CD4-positive, alpha-beta memory T cell (primary cell): ENCODE measurements around the gene ITPK1. TPM values are rescaled to one million over a fixed set of nuclear protein-coding genes. Genes with fewer than 3 reads are reported as not detected.

Experiments
- CTCF ChIA-PET: fragments of 350-600 bp; sonication (Branson Sonifier 250); formaldehyde crosslinking; loops from one replicate; lab custom pipeline; 2021; ENCODE audit warnings: inconsistent platforms; ENCODE audit not compliant: partially characterized antibody; lab: Charles Lee
- POLR2A ChIA-PET: fragments of 350-600 bp; sonication (Branson Sonifier 250); formaldehyde crosslinking; loops from one replicate; lab custom pipeline; 2021; ENCODE audit not compliant: partially characterized antibody; lab: Charles Lee
- DNase-seq, 5 donors: peaks; one replicate each; pipeline versions ENCODE4 v3.0.0 to v3.0.0-alpha.2; 2020 to 2022; ENCODE audit warnings: mixed read lengths in 1 of 5
- H3K27ac ChIP-seq: one replicate; pipeline ENCODE4 v1.7.0; 2013; ENCODE audit warnings: low read depth, low read length
- H3K27me3 ChIP-seq: 2 replicates; pipeline ENCODE4 v1.7.0; 2013; ENCODE audit warnings: mild to moderate bottlenecking, low read length, moderate library complexity; ENCODE audit not compliant: insufficient read depth
- H3K36me3 ChIP-seq: 2 replicates; pipeline ENCODE4 v1.7.0; 2013; ENCODE audit warnings: mild to moderate bottlenecking, low read length, moderate library complexity; ENCODE audit not compliant: insufficient read depth
- H3K4me1 ChIP-seq: 2 replicates; pipeline ENCODE4 v1.7.0; 2013; ENCODE audit warnings: mild to moderate bottlenecking, low read length, moderate library complexity; ENCODE audit not compliant: insufficient read depth
- H3K4me3 ChIP-seq, 2 donors: one replicate each; pipeline ENCODE4 v1.7.0; 2013; ENCODE audit warnings: low read length in 2 of 2, mild to moderate bottlenecking in 1 of 2
- H3K9me3 ChIP-seq, 2 donors: one replicate each; pipeline ENCODE4 v1.7.0; 2013; ENCODE audit warnings: low read length in 2 of 2, control low read depth in 1 of 2; ENCODE audit not compliant: control insufficient read depth in 1 of 2
- H3K27ac Mint-ChIP-seq, 7 donors: one replicate each; pipeline ENCODE4 v1.8.0; 2020 to 2021; ENCODE audit warnings: mixed read lengths in 7 of 7, mild to moderate bottlenecking in 6 of 7, inconsistent platforms in 3 of 7, moderate library complexity in 3 of 7
- H3K27me3 Mint-ChIP-seq, 2 donors: one replicate each; pipeline ENCODE4 v1.8.0; 2020 to 2021; ENCODE audit warnings: mixed read lengths in 2 of 2
- H3K36me3 Mint-ChIP-seq, 2 donors: one replicate each; pipeline ENCODE4 v1.8.0; 2020 to 2021; ENCODE audit warnings: mixed read lengths in 2 of 2, inconsistent platforms in 1 of 2, mild to moderate bottlenecking in 1 of 2
- H3K4me1 Mint-ChIP-seq, 4 donors: one replicate each; pipeline ENCODE4 v1.8.0; 2020 to 2021; ENCODE audit warnings: mixed read lengths in 4 of 4, mild to moderate bottlenecking in 1 of 4
- H3K4me3 Mint-ChIP-seq, 8 donors: one replicate each; pipeline ENCODE4 v1.8.0; 2020 to 2021; ENCODE audit warnings: mixed read lengths in 8 of 8, mild to moderate bottlenecking in 7 of 8, moderate library complexity in 6 of 8, inconsistent platforms in 3 of 8
- H3K9me3 Mint-ChIP-seq, 8 donors: one replicate each; pipeline ENCODE4 v1.8.0; 2020 to 2021; ENCODE audit warnings: mixed read lengths in 8 of 8, mild to moderate bottlenecking in 5 of 8, inconsistent platforms in 3 of 8, moderate library complexity in 1 of 8
- intact Hi-C: fragments of 100-400 bp; cut with micrococcal nuclease; formaldehyde crosslinking; loops from one replicate; pipeline ENCODE4 v1.15.1; 2023
- polyA plus RNA-seq, 2 donors: library from polyadenylated mRNA; unstranded; fragments of 300-500 nt; fragmentation: Illumina TruSeq; gene quantifications; one replicate each; pipeline ENCODE4 v1.2.3, GENCODE V29; 2021
- total RNA-seq, 2 experiments: library from RNA; stranded (reverse); gene quantifications; one replicate each; pipeline ENCODE4 v1.2.3, GENCODE V29; 2021

Gene ITPK1
- total and polyA plus RNA-seq, 4 experiments from 2014 or later, result 12.5 to 30.0 (median 26.9) TPM

DNA sequence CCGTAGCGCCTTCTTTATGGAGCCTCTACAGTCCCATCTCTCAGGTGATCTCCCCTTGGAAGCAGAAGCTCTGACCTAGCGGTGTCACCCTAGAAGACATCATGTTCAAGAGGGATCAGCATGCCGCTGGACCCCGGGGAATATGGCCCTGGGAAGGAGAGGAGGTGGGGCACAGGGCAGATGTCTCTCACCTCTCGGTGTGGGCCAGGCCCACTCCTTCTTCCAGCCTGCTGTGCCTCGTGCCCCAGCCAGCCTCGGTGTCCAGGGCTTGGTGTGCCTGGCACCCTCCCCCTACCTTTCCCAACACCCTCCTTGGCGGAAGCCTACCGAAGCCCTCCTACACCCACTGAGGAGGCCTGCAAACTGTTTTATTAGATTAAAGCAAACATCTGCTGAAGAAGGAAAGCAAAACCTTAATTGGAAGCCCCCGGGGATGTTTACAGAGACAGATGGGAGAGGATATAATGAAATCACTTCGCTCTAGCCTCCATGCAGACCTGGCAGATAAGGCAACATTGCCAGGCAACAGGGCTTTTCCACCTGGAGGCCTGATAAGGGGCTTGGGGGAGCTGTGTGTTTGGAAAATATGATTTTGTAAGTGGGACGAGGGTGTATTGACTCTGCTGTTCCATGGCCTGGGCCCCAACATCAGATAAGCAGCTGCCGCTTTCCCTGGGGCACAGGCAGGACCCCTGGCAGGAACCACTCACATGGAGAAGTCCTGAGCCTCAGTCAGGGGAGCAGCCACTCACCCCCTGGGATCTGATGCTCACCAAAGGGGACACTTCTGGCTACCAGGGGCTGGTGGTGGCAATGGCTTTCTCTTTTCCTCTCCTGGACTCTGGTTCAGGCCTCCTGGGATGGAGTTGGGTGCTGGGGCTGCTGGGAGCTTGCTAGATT, 198.4 kb downstream of the ITPK1 start:
- Histone ChIP-seq H3K27me3 (no peaks in the 10 kb centered on the region), H3K36me3 (no peaks in the 10 kb centered on the region), H3K9me3 (no peaks in the 10 kb centered on the region), H3K4me3 (no peak overlapping the region), H3K4me1 (no peaks in the 10 kb centered on the region), H3K27ac (no peak overlapping the region)
- intact Hi-C loops, result no loop called here
- no peak overlapping the region for H3K27ac Mint-ChIP-seq
- H3K9me3 Mint-ChIP-seq, result peaks cover 0 to 7% (median 2%) of the 10 kb centered on the region in 8 donors
- peaks cover 0 to 1% (median under 1%) of the 10 kb centered on the region in 4 donors for H3K4me1 Mint-ChIP-seq
- POLR2A ChIA-PET, result no interaction called here
- H3K36me3 Mint-ChIP-seq, result no peaks in the 10 kb centered on the region
- no peak overlapping the region for H3K4me3 Mint-ChIP-seq
- peaks cover 12 to 15% of the 10 kb centered on the region in 2 donors for H3K27me3 Mint-ChIP-seq
- no peak for DNase-seq
- CTCF ChIA-PET, result no interaction called here

DNA sequence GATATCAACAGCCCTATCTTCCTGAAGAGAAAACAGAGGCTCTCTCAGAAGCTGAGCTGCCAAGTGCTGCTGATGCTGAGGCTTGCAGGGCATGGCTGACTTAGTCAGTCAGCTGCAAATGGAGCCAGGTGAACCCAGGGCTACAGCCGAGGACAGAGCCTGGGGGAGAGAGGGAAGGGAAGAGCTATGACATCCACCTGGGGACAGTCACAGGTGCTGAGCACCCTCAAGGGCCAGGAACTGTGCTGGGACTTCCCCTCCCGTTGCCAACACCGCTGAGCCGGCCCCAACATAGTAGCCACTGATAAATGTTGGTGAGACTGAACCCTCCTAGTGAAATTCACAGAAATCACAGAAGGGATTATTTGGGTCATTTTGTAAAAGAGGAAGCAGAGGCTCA, 199.5 kb downstream of the ITPK1 start:
- no peak overlapping the region for H3K27ac ChIP-seq
- no peaks in the 10 kb centered on the region for H3K9me3 ChIP-seq
- no peaks in the 10 kb centered on the region for H3K4me1 ChIP-seq
- Mint-ChIP-seq H3K27me3 (peaks cover 6 to 10% of the 10 kb centered on the region in 2 donors), H3K4me3 (no peak overlapping the region), H3K9me3 (peaks cover 0 to 7% (median 1%) of the 10 kb centered on the region in 8 donors), H3K36me3 (no peaks in the 10 kb centered on the region), H3K27ac (no peak overlapping the region), H3K4me1 (no peaks in the 10 kb centered on the region)
- no peak overlapping the region for H3K4me3 ChIP-seq
- no peaks in the 10 kb centered on the region for H3K36me3 ChIP-seq
- no peak for DNase-seq
- intact Hi-C loops, result no loop called here
- POLR2A ChIA-PET, result no interaction called here
- CTCF ChIA-PET, result no interaction called here
- no peaks in the 10 kb centered on the region for H3K27me3 ChIP-seq

DNA sequence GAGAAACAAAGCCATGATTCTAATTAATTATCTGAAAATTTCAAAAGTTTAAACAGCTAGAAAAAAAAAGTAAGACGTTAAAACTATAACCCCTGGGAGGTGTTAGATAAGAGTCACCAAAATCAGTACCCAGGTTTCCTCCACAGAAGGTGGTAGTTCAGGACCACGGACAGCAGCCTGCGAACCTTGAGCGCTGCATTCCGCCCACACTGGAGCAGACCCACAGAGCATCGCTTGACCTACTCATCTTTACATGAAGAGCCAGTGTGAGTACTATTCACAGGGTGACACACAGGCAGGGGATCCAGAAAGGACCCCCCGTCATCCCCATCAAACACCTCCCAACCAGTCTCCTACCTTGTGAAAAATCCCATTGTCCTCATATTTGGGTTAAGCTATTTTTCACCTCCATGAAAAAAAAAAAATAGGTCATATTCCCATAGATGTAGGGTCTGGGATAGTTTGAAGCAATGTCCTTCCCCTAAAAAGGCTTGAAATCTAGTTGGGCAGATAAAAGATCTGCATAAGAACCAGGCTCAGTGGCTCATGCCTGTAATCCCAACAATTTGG, 201.6 kb downstream of the ITPK1 start:
- peak in 2 of 5 donors; percentile 6 to 9 for DNase-seq
- no peaks in the 10 kb centered on the region for H3K27me3 ChIP-seq
- Mint-ChIP-seq H3K27ac (no peak overlapping the region), H3K4me3 (no peak overlapping the region), H3K36me3 (no peaks in the 10 kb centered on the region), H3K9me3 (peaks cover 0 to 7% (median 2%) of the 10 kb centered on the region in 8 donors), H3K4me1 (no peaks in the 10 kb centered on the region), H3K27me3 (peaks cover 2 to 6% of the 10 kb centered on the region in 2 donors)
- ChIA-PET CTCF (no interaction called here), POLR2A (no interaction called here)
- intact Hi-C loops, result no loop called here
- no peak overlapping the region for H3K27ac ChIP-seq
- no peaks in the 10 kb centered on the region for H3K36me3 ChIP-seq
- no peaks in the 10 kb centered on the region for H3K9me3 ChIP-seq
- H3K4me3 ChIP-seq, result no peak overlapping the region
- no peaks in the 10 kb centered on the region for H3K4me1 ChIP-seq

DNA sequence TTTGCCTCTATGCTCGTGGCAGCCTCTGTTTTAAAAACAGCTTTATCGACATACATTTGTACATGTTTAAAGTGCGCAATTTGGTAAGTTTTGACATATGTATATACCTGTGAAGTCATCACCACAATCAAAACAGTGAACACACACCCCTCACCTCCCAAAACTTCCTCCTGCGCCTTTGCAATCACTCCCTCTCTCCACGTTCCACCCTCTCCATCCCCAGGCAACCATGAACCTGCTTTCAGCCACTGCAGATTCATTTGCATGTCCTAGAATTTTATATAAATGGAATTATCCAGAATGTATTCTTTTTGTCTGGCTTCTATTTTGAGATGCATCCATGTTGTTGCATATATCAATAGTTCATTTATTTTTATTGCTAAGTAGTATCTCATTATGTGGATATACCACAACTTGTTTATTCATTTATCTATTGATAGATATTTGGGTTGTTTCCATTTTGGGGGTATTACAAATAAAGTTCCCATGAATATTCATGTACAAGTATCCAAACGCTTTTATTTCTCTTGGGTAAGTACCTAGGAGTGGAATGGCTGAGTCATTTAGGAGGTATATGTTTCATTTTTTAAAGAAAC, 208.3 kb downstream of the ITPK1 start:
- intact Hi-C loops, result no loop called here
- POLR2A ChIA-PET, result no interaction called here
- DNase-seq, result no peak

DNA sequence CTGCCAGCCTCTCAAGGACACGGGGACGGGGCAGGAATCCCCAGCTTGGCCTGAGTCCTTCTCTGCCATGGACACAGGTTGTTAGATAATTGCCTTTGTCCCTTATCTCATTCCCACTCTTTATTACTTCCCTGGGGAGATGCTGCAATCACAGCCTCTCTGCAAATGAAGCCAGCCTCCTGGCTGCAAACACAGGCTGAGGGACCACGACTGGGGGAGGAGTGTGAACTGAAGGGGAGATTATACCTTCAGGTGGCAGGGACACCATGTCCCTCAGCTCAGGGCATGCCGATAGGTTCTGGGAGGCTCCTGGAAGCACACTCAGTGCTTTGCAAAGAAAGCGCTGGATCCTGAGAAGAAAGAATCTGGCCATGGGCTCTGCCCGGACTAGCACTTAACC, 208.9 kb downstream of the ITPK1 start:
- ChIA-PET CTCF (no interaction called here), POLR2A (no interaction called here)
- Histone ChIP-seq H3K36me3 (no peaks in the 10 kb centered on the region), H3K9me3 (no peaks in the 10 kb centered on the region), H3K27me3 (no peaks in the 10 kb centered on the region), H3K27ac (no peak overlapping the region), H3K4me1 (peaks cover 24% of the 10 kb centered on the region), H3K4me3 (no peak overlapping the region)
- peaks cover 8 to 29% (median 16%) of the 10 kb centered on the region in 4 donors for H3K4me1 Mint-ChIP-seq
- no peak overlapping the region for H3K27ac Mint-ChIP-seq
- H3K27me3 Mint-ChIP-seq, result peaks cover 3 to 4% of the 10 kb centered on the region in 2 donors
- no peak for DNase-seq
- H3K4me3 Mint-ChIP-seq, result no peak overlapping the region
- intact Hi-C loops, result no loop called here
- H3K36me3 Mint-ChIP-seq, result no peaks in the 10 kb centered on the region
- peaks cover 0 to 4% (median 0%) of the 10 kb centered on the region in 8 donors for H3K9me3 Mint-ChIP-seq

More for the DNA sequence above, 208.3 kb downstream of the ITPK1 start:
- CTCF ChIA-PET, result no interaction called here
- Histone ChIP-seq H3K27me3 (no peaks in the 10 kb centered on the region), H3K4me3 (no peak overlapping the region), H3K9me3 (no peaks in the 10 kb centered on the region), H3K36me3 (no peaks in the 10 kb centered on the region), H3K4me1 (peaks cover 22% of the 10 kb centered on the region), H3K27ac (no peak overlapping the region)
- Mint-ChIP-seq H3K4me1 (peaks cover 8 to 27% (median 14%) of the 10 kb centered on the region in 4 donors), H3K4me3 (peak overlapping the region in 1 of 8 donors; percentile 15), H3K9me3 (peaks cover 0 to 4% (median 0%) of the 10 kb centered on the region in 8 donors), H3K27ac (no peak overlapping the region), H3K36me3 (no peaks in the 10 kb centered on the region), H3K27me3 (peaks cover 3 to 4% of the 10 kb centered on the region in 2 donors)

DNA sequence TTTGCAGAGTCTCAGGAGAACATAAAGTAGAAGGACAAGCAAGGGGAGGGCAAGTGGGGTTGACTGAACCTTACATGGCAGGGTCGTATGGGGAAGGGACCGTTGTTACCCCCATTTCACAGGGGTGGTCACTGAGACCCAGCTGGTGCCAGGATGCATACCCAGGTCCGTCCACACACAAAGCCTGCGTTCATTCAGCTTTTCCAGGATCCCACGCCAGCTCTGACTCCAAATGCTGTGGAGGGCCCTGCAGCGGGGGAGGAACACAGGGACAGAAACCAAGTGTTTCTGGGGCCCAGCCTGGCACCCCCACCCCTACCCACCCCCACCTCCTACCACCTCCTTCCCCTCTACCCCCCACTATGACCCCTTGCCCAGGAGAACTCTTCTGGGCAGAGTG, 209.3 kb downstream of the ITPK1 start:
- peaks cover 8 to 29% (median 16%) of the 10 kb centered on the region in 4 donors for H3K4me1 Mint-ChIP-seq
- H3K27me3 Mint-ChIP-seq, result peaks cover 3 to 4% of the 10 kb centered on the region in 2 donors
- Histone ChIP-seq H3K4me1 (peaks cover 24% of the 10 kb centered on the region), H3K4me3 (no peak overlapping the region), H3K36me3 (no peaks in the 10 kb centered on the region), H3K9me3 (no peaks in the 10 kb centered on the region), H3K27me3 (no peaks in the 10 kb centered on the region), H3K27ac (no peak overlapping the region)
- H3K9me3 Mint-ChIP-seq, result peaks cover 0 to 4% (median 0%) of the 10 kb centered on the region in 8 donors
- H3K36me3 Mint-ChIP-seq, result no peaks in the 10 kb centered on the region
- POLR2A ChIA-PET, result no interaction called here
- DNase-seq, result no peak
- no peak overlapping the region for H3K27ac Mint-ChIP-seq
- CTCF ChIA-PET, result no interaction called here
- H3K4me3 Mint-ChIP-seq, result no peak overlapping the region
- intact Hi-C loops, result no loop called here

DNA sequence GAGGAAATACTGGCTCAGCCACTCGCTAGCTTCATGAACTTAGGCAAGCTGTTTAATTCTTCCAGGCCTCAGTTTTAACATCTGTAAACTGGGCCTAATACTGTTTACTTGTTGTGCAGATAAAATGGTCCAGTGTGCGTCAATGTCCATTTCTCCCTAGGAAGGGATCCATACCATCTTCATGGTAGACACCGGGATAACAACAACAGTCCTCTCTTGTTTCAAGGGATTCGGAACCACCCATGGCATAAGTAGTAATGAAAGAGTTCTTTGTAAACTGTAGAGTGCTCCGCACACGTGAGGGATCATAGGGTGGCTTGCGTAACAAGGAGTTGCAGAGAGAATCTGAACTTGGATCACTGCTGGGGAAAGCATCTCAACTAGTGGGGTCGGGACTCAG, 210.1 kb downstream of the ITPK1 start:
- Histone ChIP-seq H3K27me3 (no peaks in the 10 kb centered on the region), H3K4me1 (peaks cover 24% of the 10 kb centered on the region), H3K4me3 (no peak overlapping the region), H3K36me3 (no peaks in the 10 kb centered on the region), H3K27ac (no peak overlapping the region), H3K9me3 (no peaks in the 10 kb centered on the region)
- Mint-ChIP-seq H3K9me3 (peaks cover 0 to 4% (median 0%) of the 10 kb centered on the region in 8 donors), H3K27me3 (peaks cover 3 to 4% of the 10 kb centered on the region in 2 donors), H3K4me3 (no peak overlapping the region), H3K36me3 (no peaks in the 10 kb centered on the region), H3K27ac (no peak overlapping the region), H3K4me1 (peaks cover 8 to 29% (median 16%) of the 10 kb centered on the region in 4 donors)
- ChIA-PET CTCF (no interaction called here), POLR2A (no interaction called here)
- intact Hi-C loops, result no loop called here
- no peak for DNase-seq
